HepG2 (cell line): ENCODE measurements around the gene ORMDL2. TPM values are rescaled to one million over a fixed set of nuclear protein-coding genes. Genes with fewer than 3 reads are reported as not detected.
"Not testable (repeated sequence)": the region's sequence is repeated elsewhere in the genome, so short reads cannot be mapped to it uniquely, and the experiment has no call there.

ENCODE experiments used
- ATAC-seq: fragments of 200-7000 bp; cut with Tn5 transposase; 3 replicates; pipeline ENCODE4 v1.9.1; 2020; ENCODE audit warnings: mild to moderate bottlenecking, moderate library complexity
- BruUV-seq: library from RNA; stranded (reverse); fragments of 400-500 nt; replicated peaks from 2 replicates; lab custom pipeline; 2021; lab: Mats Ljungman, UMichigan
- CTCF ChIA-PET: fragments of 300-600 bp; formaldehyde crosslinking; extraction: SDS; loops from one replicate; lab custom pipeline; 2021; ENCODE audit warnings: low total read pairs, inconsistent platforms, low intra/inter-chr PET ratio; lab: Yijun Ruan, JAX
- POLR2A ChIA-PET: fragments of 350-600 bp; sonication (Branson Sonifier 250); formaldehyde crosslinking; loops from one replicate; lab custom pipeline; 2020; ENCODE audit warnings: antibody characterized with exemption, inconsistent platforms; lab: Yijun Ruan, JAX
- DNase-seq: peaks from one replicate; pipeline ENCODE4 v3.0.0-alpha.2; 2015; ENCODE audit warnings: low spot score
- FAIRE-seq: peaks from 3 replicates; lab custom pipeline; 2011; peaks lifted over from hg19 to GRCh38; lab: Jason Lieb, UNC
- H2AFZ ChIP-seq: one replicate; pipeline ENCODE4 v1.6.1; 2011; ENCODE audit warnings: low read length, inconsistent platforms
- H3K27ac ChIP-seq: fragments of 300-600 bp; 3 replicates; pipeline ENCODE4 v1.8.0; 2011; ENCODE audit warnings: mixed run types, mild to moderate bottlenecking, mixed read lengths, low read length, inconsistent platforms; ENCODE audit not compliant: insufficient read depth; ENCODE audit errors: extremely low read length
- H3K27me3 ChIP-seq, 2 experiments: fragments of 200-600 bp in 1 of 2; 2 replicates in 1 of 2; 3 replicates in 1 of 2; pipeline versions ENCODE4 v1.6.0 to v1.8.0; 2011; ENCODE audit warnings: low read length in 2 of 2, mild to moderate bottlenecking in 2 of 2, moderate library complexity in 2 of 2, inconsistent platforms in 1 of 2; ENCODE audit not compliant: insufficient read depth in 2 of 2, control insufficient read depth in 1 of 2
- H3K36me3 ChIP-seq, 2 experiments: fragments of 200-600 bp in 1 of 2; replicated peaks in 1 of 2; 2 replicates in 1 of 2; 3 replicates in 1 of 2; pipeline versions ENCODE4 v1.5.1 to v1.8.0; 2011; ENCODE audit warnings: low read length in 2 of 2, inconsistent platforms in 1 of 2; ENCODE audit not compliant: insufficient read depth in 2 of 2, control insufficient read depth in 1 of 2
- H3K4me1 ChIP-seq: 2 replicates; pipeline ENCODE4 v1.5.1; 2012; ENCODE audit warnings: low read length, inconsistent platforms; ENCODE audit not compliant: insufficient read depth
- H3K4me2 ChIP-seq: 2 replicates; pipeline ENCODE4 v1.6.0; 2011; ENCODE audit warnings: low read depth, low read length, inconsistent platforms
- H3K4me3 ChIP-seq, 3 experiments: fragments of 200-600 bp in 1 of 3; sonication (generic), shearing (Covaris generic) in 1 of 3; replicated peaks in 1 of 3; 2 replicates each; pipeline ENCODE4 v1.5.1; 2011 to 2016; ENCODE audit warnings: low read length in 3 of 3, inconsistent platforms in 2 of 3, low read depth in 2 of 3, mild to moderate bottlenecking in 2 of 3, control low read depth in 1 of 3, mixed read lengths in 1 of 3; ENCODE audit not compliant: insufficient read depth in 1 of 3
- H3K79me2 ChIP-seq: one replicate; pipeline ENCODE4 v1.6.1; 2011; ENCODE audit warnings: low read length, inconsistent platforms; ENCODE audit not compliant: insufficient read depth
- H3K9ac ChIP-seq: 2 replicates; pipeline ENCODE4 v1.6.0; 2011; ENCODE audit warnings: mild to moderate bottlenecking, low read depth, low read length, inconsistent platforms; ENCODE audit not compliant: insufficient read depth
- H3K9me3 ChIP-seq: 2 replicates; pipeline ENCODE4 v1.5.1; 2012; ENCODE audit warnings: mild to moderate bottlenecking, low read length
- H4K20me1 ChIP-seq: 2 replicates; pipeline ENCODE4 v1.6.0; 2011; ENCODE audit warnings: inconsistent platforms, mild to moderate bottlenecking, low read length, moderate library complexity; ENCODE audit not compliant: insufficient read depth
- WGBS: methylation state at CpG from one replicate; pipeline ENCODE4 v1.1.6; 2017; ENCODE audit warnings: low lambda C conversion rate; 5-methylcytosine and 5-hydroxymethylcytosine counted together
- in situ Hi-C: cut with HindIII; loops from 2 replicates; pipeline ENCODE4 v1.10.0; 2017; ENCODE audit warnings: low pct_unique_long_range_greater_than_20kb; ENCODE audit not compliant: extremely low pct_ligation_motif_present
- intact Hi-C: fragments of 100-400 bp; cut with micrococcal nuclease; formaldehyde crosslinking; loops from one replicate; pipeline ENCODE4 v1.10.0; 2022; ENCODE audit not compliant: unreplicated experiment
- polyA plus RNA-seq, 8 experiments: library from polyadenylated mRNA; depleted of rRNA in 3 of 8; stranded (reverse) in 7 of 8; unstranded in 1 of 8; fragments of >200 nt; fragmentation: Illumina TruSeq in 4 of 8; extraction: Trizol in 4 of 8; gene quantifications; 2 replicates each; pipeline versions ENCODE4 v1.2.1 to v1.2.3, GENCODE V29; 2011 to 2016; ENCODE audit warnings: low read depth in 4 of 8, missing spikeins in 1 of 8, mixed read lengths in 1 of 8; ENCODE audit not compliant: insufficient read depth in 1 of 8
- total RNA-seq, 5 experiments: library from RNA; depleted of rRNA; stranded (reverse); fragments of >200 nt; fragmentation: Illumina TruSeq; extraction: Trizol; gene quantifications; 2 replicates each; pipeline ENCODE4 v1.2.3, GENCODE V29; 2016; ENCODE audit warnings: low read depth in 1 of 5
- TF ChIP-seq, protein P1 (sequence below): sonication (generic); formaldehyde crosslinking; IDR thresholded peaks from 2 replicates; pipeline ENCODE4 v1.5.0; 2020; ENCODE audit warnings: missing genetic modification reagents

The ORMDL2 gene
- total and polyA plus RNA-seq, 2 of the 13 experiments (the other 11 are each of a cell fraction or from before 2014, with no cell fraction given) = 24.0 to 28.6 TPM

DNA sequence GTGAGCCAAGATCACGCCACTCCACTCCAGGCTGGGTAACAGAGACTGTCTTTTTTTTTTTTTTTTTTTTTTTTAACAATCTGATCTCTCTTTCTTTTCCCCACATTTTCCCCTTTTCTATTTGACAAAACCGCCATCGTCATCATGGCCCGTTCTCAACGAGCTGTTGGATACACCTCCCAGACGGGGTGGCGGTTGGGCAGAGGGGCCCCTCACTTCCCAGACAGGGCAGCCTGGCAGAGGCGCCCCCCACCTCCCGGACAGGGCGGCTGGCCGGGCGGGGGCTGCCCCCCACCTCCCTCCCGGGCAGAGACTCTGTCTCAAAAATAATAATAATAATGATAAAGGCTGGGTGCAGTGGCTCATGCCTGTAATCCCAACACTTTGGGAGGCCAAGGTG, 45.1 kb downstream of the ORMDL2 start:
- POLR2A ChIA-PET, H3K27me3 ChIP-seq, H3K4me2 ChIP-seq, FAIRE-seq, ATAC-seq, intact Hi-C loops, H3K9ac ChIP-seq, BruUV-seq, H3K79me2 ChIP-seq, H3K9me3 ChIP-seq, H4K20me1 ChIP-seq, DNase-seq, H2AFZ ChIP-seq, H3K4me3 ChIP-seq, H3K4me1 ChIP-seq, in situ Hi-C loops, CTCF ChIA-PET, H3K27ac ChIP-seq, H3K36me3 ChIP-seq: not testable (repeated sequence)
- 66% methylated on average over 12 of the region's 13 CpGs for WGBS

DNA sequence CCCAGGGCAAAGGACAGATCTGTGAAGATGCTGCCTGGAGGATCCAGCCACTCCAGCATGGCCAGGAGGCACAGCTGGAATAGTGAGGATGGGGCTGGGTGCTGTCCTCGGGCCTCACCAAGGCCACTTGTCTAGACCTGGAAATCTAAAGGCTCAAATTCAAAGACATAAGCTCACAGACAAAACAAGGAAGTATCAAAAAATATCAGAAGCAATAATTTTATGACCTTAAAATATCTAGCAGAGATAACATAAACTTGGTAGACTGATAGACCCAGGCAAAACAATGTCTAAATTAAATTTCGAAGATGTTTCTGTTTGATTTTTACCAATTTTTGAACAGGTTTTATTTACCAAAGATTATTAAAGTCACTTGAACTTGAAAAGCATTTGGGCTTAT, 47.5 kb downstream of the ORMDL2 start:
- H3K79me2 ChIP-seq = no peaks in the 10 kb centered on the region
- H2AFZ ChIP-seq = no peak overlapping the region
- H3K4me2 ChIP-seq = no peak overlapping the region
- no peaks in the 10 kb centered on the region for H3K27me3 ChIP-seq
- no peak for FAIRE-seq
- CTCF ChIA-PET = no interaction called here
- intact Hi-C loops = no loop called here
- H3K9ac ChIP-seq = no peak overlapping the region
- BruUV-seq = no TSS peak
- 30% methylated on average over 2 of the region's 2 CpGs for WGBS
- H3K36me3 ChIP-seq = no peaks in the 10 kb centered on the region
- ATAC-seq = no peak
- H4K20me1 ChIP-seq = no peaks in the 10 kb centered on the region
- POLR2A ChIA-PET = no interaction called here
- H3K27ac ChIP-seq = no peak overlapping the region
- TF ChIP-seq, protein P1, sequence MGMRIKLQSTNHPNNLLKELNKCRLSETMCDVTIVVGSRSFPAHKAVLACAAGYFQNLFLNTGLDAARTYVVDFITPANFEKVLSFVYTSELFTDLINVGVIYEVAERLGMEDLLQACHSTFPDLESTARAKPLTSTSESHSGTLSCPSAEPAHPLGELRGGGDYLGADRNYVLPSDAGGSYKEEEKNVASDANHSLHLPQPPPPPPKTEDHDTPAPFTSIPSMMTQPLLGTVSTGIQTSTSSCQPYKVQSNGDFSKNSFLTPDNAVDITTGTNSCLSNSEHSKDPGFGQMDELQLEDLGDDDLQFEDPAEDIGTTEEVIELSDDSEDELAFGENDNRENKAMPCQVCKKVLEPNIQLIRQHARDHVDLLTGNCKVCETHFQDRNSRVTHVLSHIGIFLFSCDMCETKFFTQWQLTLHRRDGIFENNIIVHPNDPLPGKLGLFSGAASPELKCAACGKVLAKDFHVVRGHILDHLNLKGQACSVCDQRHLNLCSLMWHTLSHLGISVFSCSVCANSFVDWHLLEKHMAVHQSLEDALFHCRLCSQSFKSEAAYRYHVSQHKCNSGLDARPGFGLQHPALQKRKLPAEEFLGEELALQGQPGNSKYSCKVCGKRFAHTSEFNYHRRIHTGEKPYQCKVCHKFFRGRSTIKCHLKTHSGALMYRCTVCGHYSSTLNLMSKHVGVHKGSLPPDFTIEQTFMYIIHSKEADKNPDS (CRISPR knock-in tag) = no peak
- in situ Hi-C loops = no loop called here
- no peaks in the 10 kb centered on the region for H3K4me1 ChIP-seq
- peaks cover 4% of the 10 kb centered on the region; the same call in 1 of the 2 replicates for H3K9me3 ChIP-seq
- DNase-seq = no peak
- H3K4me3 ChIP-seq = no peak overlapping the region
